Measurements from ENCODE around the gene CSNK1G2.

The CSNK1G2 gene

DNA sequence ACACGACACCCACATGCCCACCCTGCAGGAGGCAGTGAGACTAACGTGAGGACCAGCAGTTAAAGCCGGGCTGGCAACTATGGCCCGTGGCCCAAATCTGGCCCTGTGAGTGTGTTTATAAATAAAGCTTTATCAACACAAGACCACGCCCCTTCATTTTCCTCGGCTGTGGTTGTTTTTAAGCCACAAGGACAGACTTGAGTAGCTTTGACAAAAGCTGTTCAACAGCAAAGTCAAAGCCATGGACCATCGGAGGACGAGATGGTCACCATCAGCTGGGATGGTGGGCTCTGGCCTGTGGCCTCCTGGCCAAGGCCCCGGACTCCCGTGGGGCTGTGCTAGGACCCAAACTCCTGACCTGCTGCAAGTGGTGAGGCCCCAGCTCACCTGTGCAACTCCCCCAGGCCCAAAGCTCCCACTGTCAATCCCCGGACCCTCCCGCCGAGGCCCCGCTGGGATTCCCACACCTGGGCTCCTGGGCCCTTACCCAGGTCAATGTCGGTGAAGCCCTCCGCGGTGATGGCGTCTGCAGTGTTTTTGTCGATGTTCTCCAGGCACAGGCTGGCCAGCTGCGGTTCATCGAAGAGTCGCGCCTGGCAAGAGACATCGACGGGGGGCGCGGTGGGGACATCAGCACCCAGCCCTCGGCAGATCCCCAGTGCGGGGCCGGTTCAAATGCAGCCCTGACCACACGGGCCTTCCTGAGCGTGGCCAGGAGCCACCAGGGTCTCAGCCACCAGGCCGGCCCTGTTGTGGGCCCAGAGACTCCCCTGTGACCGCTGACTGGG, 49.5 kb downstream of the CSNK1G2 start:
- DNase-seq, result no peak

DNA sequence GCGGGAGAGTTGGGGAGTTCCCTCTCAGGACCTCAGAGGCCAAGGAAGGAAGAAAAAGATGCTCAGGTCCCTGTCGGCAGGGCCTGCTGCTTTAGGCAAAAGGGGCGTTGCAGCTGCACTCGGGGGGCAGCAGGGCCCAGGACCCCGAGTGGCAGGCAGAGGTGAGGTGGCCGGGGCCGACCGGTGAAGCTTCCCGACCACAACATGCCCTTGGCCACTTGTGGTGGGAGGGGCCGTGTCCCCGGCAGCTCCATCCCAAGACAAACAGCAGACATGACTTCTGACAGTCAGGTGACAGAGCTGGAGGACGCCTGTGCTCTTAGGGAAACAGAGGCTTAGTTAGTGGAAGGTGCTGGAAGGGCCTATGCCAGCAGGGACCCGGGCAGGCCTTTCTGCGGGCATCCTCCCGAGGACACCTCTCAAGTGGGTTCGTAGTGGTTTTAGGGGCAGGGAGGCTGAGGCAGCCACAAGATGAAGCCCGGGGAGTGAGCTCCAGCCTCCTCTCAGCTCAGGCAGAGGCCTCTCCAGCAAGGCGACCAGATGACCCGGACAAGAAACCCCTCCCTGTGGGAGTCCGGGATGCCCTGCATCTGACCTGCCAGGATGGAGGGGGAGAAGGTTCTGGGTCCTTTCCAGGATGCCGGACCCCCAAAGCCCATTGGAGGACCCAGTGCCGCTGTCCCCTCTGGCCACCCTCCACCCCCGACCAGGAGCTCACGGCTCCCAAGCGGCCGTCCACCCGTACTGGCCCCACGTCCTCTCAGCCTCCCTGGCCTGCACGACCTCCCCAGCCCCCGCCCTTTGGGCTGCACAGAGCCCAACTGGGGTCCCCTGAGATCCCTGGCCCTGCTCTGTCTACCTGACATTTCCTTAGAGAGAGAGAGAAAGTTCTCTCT, 50.3 kb downstream of the CSNK1G2 start:
- no peak for DNase-seq

DNA sequence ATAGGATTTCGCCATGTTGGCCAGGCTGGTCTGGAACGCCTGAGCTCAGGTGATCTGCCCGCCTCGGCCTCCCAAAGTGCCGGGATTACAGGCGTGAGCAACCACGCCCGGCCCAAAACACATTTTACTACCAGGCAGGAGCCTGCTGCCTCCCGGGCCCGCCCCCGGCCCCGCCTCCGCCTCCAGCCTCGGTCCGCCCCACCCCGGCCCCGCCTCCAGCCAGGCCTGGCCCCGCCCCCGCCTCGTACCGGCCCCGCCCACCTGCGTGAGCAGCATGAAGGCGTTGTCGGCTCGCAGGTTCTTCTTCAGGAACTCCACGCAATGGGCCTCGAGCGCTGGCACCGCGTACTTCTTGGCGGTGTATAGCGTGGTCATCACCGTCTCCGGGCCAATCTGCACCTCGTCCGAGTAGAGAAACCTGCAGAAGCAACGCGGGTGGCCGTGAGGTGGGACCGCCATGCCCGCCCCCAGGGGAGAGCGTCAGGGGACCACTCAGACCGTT, 51.8 kb downstream of the CSNK1G2 start:
- no peak for DNase-seq

DNA sequence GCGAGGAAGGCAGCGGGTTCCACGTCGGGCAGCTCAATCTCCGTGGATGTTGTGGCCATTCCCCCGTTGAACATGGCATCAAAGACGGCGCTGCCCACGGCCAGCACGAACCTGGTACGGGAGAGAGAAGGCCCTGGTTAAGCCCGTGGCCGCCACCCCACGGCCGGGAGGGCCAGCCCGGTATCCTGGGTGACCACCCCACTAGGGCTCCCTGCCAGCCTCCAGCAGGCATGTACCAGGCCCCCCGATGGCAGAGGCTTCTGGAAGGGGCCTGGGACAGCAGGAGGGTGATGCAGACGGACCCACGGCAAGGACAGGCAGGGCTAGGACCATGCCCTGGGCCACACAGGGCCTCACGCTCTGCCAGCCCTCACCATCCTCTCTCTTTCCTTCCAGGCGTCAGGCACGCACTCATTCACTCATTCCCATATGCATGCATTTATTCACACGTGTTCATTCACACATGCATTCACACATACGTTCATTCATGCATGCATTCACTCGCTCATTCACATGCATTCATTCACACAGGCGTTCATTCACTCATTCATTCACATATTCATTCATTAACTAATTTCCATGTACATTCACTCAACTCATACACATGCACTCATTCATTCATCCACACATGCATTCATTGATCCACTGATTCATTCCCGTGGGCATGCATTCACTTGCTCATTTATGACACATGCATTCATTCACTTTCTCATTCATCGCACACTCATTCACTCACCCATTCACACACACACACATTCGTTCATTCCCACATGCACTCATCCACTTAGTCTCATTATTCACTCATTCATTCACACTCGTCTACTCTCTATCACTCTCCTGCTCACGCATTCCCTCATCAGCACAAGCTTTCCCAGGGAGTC, 56.6 kb downstream of the CSNK1G2 start:
- no peak for DNase-seq

DNA sequence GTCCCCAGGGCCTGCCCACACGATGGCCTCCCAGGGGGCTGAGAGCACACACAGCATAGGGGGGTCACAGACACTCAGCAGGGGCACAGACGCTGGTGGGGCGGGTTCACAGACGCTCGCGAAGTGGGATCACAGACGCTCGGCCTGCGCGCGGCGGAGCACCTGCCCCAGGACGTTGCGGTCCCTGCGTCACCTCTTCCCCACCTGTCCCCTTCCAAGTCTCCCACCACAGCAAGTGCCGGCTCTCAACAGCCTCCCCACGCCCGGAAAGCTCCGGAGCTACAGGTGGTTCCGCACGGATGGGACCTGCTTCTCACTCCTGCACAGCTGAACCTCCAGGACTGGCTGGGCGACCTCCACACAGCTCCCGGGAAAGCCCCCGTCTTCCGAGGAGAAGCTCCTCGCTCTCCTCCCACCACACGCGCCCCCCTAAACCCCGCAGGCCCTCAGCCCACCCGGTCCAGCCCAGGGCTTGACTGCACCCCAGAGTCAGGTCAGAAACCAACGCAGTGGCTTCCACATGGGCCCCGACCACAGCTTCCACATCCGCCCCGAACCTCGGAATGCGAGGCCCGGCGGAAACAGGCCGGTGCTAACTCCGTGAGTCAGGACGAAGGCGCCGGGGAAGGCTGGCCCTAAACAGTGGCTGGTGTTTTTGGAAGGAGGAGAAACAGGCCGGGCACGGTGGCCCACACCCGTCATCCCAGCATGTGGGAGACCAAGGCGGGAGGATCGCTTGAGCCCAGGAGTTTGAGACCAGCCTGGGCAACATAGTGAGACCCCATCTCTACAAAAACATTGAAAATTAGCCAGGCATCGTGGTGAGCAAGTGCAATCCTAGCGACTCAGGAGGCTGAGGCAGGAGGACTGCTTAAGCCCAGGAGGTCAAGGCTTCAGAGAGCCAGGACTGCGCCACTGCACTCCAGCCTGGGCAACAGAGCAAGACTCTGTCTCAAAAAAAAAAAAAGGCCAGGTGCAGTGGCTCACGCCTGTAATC, 58.0 kb downstream of the CSNK1G2 start:
- no peak for DNase-seq

DNA sequence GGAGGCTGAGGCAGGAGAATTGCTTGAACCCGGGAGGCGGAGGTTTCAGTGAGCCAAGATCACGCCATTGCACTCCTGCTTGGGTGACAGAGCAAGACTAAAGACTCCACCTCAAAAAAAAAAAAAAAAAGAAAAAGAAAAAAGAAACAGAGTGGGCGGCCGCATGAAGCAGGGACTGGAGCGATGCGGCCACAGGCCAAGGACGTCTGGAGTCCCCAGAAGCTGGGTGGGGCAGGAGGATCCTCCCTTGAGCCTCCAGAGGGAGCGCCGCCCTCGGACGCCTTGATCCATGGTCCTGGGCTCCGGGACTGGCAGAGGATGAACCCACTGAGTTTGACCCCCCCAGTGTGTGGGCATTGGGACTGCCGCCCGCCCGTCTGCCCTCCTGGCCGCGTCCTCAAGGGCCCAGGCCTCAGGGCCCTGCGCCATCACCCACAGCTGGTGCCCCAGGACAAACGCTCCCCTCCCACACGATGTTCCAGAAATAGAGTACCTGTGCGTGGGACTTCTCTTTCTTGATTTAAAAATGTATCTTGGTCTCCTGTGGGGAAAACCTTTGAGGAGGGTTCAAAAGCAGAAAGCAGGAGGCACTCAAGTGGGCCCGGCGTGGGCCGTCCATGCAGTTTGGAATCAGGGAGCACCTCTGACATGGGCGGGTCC, 59.0 kb downstream of the CSNK1G2 start:
- no peak for DNase-seq

DNA sequence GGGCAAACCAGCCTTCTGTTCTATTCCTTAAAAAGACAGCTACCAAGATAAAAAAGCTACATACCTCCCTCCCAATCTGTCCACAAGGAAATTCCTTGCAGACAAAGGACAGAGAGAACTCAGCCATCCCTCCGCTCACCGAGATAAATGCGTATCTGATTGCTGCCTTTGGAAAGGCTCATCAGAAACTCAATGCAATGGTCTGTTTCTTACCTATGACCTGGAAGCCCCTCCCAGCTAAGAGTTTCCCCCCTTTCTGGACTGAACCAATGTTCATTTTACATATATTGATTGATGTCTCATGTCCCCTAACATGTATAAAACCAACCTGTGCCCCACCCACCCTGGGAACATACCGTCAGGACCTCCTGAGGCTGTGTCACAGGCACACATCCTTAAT, 62.9 kb downstream of the CSNK1G2 start:
- no peak for DNase-seq

DNA sequence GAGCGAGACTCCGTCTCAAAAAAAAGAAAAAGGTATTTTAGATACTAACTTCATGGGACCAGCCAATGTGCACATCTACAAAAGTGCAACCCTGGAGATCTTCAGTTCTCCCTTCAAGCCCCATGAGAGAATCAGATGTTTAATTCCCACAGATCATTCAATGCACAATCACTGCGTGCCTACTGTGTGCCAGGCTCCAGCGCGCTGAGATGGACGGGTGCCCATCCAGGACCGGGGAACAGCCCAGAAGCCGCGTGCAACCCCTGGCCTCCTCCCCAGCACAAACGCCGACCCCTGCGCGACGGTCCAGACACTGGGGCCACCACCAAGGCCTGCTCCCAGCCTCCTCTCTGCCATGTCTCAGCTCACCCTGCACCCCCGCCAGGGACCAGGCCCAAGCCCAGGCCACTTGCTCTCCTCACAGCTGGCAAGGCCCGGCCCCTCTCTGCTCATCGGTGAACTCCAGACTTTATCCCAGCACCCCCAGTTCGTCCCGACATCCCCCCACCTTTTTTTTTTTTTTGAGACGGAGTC, 69.2 kb downstream of the CSNK1G2 start:
- no peak for DNase-seq

DNA sequence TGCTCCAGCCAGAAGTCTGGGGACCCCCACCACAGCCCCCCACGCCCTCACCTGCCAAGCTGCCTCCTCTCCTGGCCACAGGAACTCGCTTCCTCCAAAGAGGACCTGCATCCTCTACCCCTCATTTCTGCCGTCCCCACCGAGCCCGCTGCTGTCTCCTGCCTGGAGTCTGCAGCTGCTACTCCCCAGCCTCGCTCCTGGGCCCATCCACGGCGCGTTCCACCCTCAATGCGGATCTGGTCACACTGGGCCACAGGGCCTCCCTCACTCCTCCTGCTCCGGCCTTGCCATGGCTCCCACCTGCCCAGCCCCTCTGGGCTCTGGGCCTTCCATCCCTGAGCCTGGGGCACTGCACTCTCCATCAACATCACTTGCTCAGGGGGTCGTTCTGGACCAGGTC, 70.2 kb downstream of the CSNK1G2 start:
- no peak for DNase-seq

DNA sequence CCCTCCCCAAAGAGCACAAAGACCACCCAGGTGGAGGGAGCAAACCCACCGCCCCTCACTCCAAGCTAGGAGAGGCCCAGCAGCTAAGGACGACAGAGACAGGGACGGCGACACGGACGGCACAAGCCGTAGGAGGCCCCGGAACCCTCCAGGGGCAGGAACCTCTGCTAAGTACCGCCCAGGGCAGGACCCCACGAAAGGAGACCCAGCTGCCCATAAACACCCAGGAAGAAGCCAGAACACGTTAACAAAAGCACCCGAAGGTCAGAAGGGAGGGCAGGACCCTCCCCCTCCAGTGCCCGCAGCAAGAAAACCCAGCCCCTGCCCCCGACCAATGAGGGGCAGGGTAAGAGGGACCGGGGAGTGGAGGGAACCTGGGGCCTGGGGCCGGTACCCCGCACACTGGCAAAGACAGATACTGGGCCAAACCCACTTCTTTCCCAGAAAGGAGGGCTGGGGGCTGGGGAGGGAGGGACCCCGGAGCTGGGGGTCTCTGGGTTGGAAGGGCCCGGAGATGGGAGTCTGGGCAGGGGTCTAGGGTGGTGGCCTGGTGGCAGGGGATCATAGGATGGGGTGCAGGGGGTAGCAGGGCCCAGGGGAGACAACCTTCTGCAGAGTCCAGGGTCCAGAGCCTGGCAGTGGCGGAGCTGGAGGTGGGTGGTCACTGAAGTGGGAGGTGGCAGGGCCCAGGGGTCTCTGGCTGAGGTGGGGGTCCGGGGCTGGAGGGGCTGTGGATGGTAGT, 72.1 kb downstream of the CSNK1G2 start:
- no peak for DNase-seq

DNA sequence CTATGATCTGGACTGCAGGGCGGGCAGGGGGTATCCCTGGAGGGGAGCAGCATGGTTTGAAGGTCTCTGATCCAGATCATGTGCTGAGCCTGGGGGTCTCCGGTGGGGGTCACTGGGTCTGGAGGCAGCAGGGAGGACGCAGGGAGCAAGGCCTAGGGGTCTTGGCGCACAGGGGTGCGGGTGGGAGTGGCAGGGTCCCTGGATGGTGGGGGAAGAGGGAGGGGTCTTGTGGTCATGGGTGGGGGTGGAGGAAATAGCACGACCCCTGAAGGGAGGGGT, 72.7 kb downstream of the CSNK1G2 start:
- no peak for DNase-seq

DNA sequence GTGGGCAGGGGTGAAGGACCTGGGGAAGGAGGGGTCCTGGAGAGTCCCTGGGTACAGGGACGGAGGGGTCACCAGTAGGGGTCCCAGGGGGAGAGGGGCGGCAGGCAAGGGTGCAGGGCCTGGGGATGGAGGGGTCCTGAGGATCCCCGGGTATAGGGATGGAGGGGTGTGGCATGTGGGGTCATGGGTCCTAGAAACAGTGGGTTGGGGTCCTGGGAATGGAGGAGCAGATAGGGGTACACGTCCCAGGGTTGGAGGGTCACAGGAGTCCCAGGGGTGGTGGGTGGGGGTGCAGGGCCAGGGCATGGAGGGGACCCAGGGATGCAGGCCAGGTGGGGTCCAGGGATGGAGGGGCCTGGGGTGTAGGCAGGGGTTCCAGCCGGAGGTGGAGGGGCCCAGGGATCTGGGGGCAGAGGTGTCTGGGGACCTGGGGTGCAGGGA, 73.2 kb downstream of the CSNK1G2 start:
- DNase-seq, result no peak

DNA sequence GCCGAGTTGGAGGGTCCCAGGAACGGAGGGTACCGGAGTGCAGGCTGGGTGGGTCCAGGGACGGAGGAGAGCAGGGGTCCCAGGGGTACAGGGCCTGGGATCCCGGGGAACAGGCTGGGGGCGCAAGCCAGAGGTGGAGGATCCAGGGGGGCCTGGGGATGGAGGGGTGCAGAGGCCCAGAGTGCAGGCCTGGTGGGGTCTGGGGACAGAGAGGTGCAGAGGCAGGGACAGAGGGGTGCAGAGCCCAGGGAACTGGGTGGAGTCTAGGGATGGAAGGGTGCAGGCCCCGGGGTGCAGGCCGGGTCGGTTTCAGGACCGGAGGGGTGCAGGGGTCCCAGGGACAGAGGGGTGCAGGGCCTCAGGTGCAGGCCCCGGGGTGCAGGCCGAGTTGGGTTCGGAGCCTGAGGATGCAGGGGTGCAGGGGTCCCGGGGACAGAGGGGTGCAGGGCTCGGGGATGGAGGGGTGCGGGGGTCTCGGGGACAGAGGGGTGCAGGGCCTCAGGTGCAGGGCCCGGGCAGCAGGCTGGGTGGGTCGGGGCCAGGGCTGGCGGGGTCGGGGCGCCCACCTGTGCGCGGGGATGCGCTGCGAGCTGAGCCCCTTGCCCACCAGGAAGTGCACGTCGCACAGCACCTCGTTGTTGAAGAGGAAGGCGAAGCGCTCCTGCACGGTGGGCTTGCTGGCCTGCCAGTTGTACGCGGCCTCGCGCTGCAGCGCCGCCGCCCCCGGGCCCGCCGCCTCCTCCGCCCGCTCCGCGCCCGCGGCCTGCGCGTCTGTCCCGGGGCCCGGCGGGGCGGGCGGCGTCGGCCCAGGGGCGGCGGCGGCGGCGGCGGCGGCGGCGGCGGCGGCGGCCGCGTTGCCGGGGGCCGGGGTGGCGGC, 74.0 kb downstream of the CSNK1G2 start:
- DNase-seq, result no peak

DNA sequence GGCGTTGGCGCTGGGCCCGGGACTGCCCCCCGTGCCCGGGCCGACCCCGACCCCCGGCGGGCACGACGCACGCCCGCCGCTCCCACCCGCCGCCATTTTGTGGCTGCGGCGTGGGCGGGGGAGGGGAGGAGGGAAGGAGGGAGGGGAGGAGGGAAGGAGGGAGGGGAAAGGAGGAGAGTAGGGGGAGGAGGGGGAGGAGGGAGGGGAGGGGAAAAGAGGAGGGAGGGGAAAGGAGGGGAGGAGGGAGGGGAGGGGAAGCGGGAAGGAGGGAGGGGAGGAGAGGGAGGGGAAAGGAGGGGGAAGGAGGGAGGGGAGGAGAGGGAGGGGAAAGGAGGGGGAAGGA, 74.6 kb downstream of the CSNK1G2 start, which contains the start of gene BTBD2:
Gene BTBD2, minus strand, starts transcription at position 107 of the 343 bp plus-strand sequence. Its CDS starts 11 bp downstream, at position 96.
- peak; percentile 24 for DNase-seq

DNA sequence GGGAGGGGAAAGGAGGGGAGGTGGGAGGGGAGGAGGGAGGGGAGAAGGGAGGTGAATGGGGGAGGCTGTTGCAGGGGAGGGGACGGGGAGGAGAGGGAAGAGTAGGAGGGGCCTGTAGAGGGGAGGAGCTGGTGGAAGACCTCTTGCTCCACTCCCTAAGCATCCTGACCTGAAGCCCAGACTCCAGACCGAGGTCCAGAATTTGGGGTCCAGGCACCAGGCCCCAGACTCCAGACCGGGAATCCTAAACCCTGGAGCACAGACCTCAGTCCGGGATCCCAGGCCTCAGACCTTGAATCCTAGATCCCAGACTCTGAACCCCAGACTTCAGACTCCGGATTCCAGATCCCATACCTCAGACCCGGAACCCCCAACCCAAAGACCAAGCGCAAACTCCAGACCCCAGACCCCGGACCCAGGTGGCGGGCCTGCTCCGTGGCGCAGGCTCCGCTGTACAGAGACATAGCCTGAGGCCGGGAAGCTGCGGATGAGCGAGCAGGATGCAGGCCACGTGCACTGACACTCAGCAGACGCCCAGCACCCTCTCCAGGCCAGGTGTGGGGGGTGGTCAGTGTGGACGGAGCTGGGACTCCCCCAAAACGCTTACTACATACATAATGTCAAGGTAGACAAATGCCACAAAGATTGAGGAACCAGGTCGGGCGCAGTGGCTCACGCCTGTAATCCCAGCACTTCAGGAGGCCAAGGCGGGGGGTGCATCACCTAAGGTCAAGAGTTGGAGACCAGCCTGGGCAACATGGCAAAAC, 75.3 kb downstream of the CSNK1G2 start:
- DNase-seq, result peak; percentile 41

DNA sequence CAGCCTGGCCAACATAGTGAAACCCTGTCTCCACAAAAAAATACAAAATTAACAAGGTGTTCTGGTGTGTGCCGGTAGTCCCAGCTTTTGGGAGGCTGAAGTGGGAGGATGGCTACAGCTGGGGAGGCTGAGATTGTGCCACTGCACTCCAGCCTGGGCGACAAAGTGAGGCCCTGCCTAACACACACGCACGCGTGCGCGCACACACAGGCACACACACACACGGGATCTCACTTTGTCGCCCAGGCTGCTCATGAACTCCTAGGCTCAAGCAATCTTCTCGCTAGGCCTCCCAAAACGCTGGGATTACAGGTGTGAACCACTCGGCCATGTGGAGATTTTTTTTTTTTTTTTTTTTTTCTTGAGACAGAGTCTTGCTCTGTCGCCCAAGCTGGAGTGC, 77.8 kb downstream of the CSNK1G2 start:
- DNase-seq, result no peak

DNA sequence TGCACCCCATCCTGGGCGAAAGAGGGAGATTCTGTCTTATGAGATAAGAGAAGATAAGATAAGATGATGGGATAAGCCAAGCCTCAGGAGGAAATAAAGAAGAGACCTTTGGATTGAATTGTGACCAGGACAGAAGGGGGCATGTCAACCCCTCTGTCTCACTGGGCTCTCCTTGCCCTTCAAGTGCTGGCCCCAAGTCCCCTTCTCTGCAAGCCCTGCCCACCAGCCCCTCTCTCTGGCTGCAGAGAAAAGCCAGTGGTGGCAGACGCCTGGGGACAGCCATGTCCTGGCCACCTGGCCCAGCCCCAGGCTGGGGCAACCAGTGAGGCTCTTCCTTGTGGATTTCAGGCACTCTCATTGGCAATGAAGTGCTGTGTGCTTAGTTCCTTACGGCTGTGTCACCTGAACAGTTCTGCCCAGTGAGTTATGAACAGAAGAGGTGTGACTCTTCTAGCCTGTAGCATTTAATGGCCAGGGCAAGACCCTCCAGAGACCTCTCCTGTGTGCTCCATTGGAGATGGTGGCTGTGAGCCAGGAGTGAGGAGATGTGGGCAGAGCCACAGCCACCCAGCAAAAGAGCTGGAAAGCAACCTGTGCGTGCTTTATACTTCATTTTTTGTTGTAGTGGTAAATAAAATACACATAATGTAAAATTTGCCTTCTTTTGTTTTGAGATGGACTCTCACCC, 80.6 kb downstream of the CSNK1G2 start:
- DNase-seq, result no peak

DNA sequence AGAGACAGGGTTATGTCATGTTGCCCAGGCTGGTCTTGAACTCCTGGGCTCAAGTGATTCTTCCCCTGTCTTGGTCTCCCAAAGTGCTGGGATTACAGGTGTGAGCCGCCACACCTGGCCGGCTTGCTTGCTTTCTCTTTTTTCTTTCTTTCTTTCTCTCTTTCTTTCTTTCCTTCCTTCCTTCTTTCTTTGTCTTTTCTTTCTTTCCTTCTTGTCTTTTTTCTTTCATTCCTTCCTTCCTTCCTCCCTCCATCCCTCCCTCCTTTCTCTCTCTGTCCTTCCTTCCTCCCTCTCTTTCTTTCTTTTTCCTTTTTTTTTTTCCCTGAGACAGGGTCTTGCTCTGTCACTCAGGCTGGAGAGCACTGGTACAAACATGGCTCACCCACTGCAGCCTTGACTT, 81.3 kb downstream of the CSNK1G2 start:
- DNase-seq, result no peak

All from central memory CD4-positive, alpha-beta T cell (primary cell).